HG03442 (cell line): ENCODE data around the gene DLL4.
"Not testable (repeated sequence)": the region's sequence is repeated elsewhere in the genome, so short reads cannot be mapped to it uniquely, and the experiment has no call there.

Experiments
- ATAC-seq: cut with Tn5 transposase; IDR thresholded peaks from one replicate; pipeline ENCODE4 v1.9.1; 2021; ENCODE audit warnings: mild to moderate bottlenecking, moderate library complexity; ENCODE audit not compliant: unreplicated experiment

DLL4 gene

DNA sequence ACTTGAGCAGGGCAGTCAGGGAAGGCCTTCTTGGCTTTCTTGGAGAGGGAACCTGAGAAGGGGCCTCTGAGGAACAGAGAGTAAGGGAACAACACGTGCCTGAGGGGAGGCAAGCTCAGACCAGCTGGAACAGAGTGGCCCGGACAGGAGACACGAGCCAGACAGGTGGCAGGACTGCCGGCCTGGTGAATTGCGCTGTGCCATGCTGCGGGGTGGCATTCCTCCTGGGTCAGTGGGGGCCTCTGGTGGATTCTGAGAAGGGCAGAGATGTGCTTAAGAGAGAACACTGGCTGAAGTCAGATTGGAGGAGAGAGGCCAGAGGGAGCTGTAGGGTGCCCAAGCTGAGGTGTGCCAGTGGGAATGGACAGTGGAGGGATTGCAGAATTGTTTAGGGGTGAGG is 29.0 kb downstream of the DLL4 start:
- no peak for ATAC-seq

DNA sequence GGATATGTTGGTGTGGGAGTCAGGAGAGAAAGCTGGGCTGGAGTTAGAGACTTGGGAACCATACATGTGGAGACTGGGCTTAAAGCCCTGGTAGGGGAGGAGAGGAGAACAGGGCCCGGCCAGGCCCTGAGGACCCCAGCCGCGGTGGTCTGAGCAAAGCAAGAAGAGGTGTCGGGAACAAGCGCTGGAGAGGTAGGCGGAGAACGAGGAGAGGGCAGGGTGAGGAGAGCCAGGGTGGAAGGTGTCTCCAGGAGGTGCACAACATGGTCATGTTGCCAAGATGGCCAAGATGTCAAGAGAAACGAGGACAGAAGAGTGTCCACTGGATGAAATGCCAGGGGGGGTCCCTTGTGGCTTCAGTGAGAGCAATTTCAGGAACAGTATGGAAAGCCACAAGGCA is 29.6 kb downstream of the DLL4 start:
- ATAC-seq, result no peak

DNA sequence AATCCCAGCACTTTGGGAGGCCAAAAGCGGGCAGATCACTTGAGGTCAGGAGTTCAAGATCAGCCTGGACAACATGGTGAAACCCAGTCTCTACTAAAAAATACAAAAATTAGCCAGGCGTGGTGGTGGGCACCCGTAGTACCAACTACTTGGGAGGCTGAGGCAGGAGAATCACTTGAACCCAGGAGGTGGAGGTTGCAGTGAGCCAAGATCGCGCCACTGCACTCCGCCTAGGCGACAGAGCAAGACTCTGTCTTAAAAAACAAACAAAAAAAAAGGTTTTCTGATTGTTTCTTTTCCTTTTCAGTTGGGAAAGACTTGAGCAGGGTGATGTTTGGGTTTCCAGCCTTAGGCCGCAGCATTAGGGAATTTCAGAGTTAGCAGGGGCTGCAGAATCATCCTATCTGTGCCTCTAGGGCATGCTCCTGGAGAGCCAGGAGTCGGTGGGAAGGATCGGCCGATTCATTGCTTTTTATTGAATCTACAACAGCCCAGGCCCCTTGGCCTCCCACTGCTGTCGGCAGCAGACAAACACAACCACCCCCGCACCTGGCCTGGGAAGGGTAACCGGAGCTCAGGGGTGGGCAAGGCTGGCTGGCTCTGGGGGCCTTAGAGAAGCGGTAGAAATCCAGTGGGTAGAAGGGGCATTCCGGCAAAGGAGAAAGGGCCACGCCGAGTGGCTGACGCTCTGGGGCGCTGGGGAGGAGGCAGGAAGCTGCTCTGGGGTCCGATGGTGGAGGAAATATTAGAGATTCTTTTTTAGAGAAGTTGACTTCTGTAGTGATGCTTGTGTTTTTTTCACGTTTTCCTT is 30.4 kb downstream of the DLL4 start:
- ATAC-seq, result no peak

DNA sequence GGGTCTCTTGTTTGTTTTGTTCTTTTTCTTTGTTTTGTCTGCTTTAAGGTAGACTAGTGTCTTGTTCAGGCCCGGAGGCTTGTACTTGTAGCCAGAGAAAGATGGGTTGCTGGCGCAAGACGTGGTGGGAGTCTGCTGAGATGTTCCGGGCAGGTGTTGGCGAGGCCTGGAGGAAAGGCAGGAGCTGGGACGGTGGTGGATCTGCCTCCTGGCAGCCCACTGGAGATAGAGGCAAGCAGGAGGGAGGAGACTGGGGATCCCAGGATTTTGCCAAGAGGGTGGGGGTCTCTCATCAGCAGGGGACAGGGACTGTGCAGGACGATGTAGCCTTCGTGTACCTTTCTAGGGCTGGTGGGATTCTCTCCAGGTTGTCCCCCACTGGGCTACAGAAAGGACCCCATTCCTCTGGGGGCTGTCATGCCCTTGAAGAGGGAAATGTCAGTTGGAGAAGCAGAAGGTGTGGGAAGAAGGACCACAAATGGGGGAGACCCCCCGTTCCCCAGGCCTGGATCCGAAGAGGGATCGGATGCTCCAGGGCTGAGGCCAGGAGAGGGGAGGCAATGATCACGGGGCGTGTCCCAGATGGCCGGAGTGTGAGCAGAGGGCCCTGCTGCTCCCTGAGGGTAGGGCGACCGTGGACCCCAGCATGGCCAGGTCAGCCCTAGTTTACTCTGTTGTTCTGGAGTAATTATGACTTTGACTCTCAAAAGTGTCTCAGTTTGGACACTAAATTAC is 31.2 kb downstream of the DLL4 start:
- ATAC-seq, result no peak

DNA sequence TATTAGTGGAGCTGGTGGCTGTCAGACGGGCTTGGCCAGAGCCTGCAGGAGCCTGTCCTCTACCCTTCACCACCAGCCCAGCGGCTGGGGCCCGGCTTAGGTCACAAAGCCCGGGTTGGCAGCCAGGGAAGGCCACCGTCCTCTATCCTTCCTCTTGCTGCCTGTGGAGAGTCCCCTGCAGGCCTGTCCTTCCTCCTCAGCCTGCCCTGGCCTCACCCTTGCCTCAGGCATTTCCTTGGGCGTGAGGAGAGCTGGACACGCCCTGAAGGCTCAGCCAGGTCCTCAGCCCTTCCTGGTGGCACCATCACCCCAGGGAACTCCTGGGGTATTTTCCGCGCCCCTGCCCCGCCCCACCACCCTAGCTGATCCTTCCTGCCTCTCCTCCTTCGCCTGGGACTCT is 31.8 kb downstream of the DLL4 start:
- no peak for ATAC-seq

DNA sequence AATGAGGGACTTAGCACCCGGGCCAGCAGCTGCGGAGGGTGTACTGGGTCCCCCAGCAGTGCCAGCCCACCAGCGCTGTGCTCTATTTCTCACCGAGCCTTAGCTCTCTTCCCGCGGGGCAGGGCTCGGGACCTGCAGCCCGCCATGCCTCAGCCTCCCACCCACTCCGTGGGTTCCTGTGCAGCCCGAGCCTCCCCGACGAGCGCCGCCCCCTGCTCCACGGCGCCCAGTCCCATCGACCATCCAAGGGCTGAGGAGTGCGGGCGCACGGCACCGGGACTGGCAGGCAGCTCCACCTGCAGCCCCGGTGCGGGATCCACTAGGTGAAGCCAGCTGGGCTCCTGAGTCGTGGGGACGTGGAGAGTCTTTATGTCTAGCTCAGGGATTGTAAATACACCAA is 32.6 kb downstream of the DLL4 start:
- not testable (repeated sequence) for ATAC-seq

DNA sequence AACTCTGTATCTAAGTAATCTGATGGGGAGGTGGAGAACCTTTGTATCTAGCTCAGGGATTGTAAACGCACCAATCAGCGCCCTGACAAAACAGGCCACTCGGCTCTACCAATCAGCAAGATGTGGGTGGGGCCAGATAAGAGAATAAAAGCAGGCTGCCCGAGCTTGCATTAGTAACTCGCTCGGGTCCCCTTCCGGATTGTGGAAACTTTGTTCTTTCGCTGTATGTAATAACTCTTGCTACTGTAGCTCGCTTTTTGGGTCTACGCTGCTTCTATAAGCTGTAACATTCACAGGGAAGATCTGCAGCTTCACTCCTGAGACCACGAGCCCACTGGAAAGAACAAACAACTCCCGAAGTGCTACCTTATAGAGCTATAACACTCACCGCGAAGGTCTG is 33.2 kb downstream of the DLL4 start:
- not testable (repeated sequence) for ATAC-seq

DNA sequence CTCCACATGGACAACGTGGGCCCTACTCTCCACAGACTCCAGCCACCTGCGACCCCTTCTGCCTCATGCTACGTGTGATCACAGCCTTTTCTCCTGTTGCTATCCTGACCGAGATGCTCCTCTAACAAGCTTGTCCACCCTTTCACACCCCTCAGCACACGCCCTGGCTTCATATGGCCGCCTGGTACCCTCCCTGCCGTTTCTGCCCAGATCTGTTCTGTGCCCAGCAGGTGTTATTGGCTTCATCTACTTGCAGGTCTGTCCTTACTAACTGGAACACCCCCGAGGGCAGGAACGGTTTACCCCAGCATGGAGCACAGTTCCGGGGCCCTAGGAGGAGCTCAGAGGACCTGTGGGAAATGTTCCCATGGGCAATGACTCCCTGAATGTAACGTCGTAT is 34.1 kb downstream of the DLL4 start:
- ATAC-seq, result no peak

DNA sequence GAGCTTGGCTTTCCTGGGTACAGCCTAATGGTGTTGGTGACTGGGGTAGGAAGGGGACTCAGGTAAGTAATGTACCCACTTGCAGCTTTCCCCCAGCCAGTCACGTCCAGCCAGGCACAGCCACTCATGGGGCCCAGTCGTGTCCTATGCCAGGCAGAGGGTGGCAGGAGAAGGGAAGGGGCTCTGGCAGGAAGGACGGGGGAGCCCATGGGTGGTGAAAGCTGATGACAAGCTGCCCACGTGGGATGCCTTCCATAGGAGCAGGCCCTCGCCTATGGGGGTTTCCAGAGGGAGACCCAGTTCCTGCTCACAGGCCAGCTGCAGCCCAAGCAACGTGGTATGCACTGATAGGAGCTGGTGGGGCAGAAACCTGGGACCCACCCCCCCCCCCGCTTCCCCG is 34.9 kb downstream of the DLL4 start:
- no peak for ATAC-seq

DNA sequence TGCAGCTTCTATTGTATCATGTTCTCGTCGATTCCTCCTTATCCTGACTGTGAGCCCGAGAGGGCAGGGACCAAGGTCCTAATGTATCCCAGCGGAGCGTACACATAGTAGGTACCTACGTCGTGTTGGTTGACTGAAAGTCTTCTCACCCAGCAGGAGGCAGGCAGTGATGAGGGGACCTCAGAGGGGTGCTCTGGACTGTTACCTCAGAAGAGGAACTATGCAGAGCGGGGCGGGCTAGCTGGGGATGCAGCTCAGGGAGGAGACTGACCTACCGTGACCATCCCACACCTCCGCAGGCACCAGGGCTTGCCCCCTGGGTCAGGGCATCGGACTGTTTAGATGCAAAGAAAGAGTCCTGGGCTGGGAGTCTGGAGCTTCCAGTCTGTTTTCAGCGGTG is 35.5 kb downstream of the DLL4 start:
- ATAC-seq, result no peak

DNA sequence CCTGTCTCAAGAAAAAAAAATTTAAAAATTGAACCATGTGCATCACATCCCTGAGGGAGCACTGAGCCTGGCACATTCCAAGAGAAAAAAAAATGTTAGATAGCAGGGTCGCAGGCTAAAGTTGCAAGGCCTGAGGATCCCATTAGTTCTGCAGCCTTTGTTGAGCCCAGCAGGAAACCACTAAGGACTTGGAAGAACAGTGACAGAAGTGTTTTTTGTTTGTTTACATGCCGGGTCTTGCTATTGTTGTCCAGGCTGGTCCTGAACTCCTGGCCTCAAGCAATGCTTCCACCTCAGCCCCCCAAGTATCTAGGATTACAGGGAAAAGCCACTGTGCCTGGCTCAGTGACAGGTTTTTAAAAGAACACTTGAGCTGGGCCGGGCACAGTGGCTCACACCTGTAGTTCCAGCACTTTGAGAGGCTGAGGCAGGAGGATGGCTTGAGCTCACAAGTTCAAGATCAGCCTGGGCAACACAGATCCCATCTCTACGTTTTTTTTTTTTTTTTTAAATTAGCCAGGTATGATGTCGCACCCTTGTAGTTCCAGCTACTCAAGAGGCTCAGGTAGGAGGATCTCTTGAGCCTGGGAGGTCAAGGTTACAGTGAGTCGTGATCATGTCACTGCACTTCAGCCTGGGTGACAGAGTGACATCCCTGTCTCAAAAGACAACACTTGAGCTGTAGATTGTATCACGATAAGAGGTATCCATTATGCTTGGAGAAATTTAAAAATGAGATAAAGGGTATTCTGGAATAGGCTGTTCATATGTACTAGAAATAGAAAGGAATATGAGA is 39.3 kb downstream of the DLL4 start:
- no peak for ATAC-seq

DNA sequence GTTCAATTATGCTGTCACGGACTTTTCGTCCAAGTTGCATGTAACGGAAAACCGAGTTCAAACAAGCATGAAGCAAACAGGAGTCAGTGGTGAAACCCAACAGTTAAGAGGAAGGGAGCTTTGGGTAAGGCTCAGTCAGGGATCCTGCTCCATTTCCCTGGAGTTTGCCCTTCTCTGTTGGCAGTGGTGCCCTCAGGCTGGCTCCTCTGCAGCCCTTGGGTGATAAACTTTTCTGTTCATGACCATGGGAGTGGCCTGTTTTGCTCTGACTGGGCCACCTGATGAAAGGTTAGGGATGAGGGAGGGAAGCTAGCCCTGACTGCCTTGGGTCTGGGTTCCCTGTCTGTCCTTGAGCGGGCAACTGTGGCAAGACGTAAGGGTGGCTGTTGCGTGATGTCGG is 40.2 kb downstream of the DLL4 start:
- ATAC-seq, result no peak

DNA sequence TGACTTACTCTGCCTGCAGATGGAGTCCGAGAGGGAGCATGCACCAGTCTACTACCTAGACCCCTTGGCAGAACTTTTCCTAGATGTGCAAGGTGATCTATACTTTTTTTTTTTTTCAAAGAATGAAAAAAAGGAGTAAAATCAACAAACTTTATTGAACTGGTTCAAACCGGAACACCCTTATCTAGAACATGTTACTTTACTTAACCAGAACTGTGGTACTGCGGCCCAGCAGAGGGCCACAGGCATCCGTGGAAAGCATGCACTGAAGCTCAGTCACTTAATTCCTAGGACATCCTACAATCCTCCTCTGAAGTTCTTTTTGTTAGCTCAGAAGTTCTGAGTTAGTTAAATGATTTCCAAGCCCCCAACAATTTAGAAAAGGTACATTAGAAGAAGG is 45.7 kb downstream of the DLL4 start:
- ATAC-seq, result no peak

DNA sequence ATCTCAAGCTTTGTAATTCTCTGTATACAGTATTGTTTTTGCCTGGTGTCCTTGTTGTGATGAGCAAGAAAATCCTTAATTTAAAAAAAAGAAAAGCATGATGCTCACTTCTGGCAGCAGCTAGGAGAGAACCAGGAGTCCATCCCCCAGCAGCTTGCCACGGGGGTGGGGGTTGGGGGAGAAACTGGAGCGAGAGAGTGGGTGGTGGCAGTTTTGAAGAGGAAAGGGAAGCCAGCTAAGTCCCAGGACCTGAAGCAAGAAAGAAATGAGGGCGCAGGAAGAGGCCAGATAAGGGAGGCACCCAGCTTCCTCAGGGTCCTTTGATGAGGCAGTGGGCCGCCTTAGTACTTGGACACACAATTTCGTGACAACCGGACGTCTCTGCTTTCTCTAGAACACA is 47.7 kb downstream of the DLL4 start:
- ATAC-seq, result no peak

DNA sequence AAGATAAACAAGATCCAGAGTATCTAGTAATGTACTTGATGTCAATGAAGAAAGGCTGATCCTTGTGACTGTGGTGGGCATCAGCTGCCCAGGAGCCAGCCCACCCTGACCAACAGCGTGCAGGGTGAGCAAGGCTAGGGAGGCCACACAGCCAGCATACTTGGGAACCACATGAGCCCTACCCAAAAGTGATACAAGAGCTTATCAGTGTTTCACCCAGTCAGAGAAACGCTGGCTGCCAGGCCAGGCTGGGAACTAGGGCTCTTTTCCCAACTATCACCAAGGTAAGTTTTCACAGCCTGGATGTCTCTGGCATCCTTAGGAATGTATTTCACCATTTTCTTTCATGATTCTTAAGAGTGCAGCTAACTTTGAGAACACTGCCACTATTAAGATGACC is 49.0 kb downstream of the DLL4 start:
- no peak for ATAC-seq

DNA sequence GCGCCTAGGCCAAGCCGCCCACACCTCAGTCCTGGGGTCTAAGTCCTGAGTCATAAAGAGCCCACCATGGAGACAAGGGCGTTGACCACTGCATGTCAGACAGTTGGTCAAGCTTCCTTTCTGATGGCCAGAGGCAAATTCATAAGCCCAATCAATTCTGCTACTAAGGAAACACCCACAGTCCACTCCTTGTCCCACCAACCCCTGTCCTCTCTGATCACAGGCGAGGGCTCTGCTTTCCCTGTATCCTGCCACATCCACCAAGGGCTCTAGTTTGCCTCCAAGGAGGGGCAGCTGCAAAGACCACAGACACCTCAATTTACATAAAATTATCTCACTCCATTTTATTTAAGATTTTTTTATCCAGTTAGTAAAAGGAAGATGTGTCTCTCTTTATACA is 49.4 kb downstream of the DLL4 start:
- ATAC-seq, result no peak

DNA sequence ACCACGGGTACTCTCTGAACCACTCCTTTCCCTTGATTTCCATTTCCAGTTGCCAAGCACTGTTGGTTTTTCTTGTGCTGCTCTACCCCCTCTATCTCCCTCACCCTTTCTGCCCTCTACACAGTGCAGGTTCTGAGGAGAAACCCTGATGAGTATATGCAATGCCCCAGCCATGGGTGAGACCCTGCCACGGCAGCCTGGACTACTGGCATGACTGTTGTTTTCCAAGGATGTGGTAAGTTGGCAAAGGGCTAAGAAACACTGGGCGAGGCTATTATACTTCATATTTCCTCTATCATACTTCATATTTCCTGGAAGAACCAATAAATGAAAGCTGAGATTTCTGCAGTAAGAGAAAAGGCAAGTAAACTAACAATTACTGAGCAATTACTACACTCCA is 52.0 kb downstream of the DLL4 start:
- ATAC-seq, result no peak

DNA sequence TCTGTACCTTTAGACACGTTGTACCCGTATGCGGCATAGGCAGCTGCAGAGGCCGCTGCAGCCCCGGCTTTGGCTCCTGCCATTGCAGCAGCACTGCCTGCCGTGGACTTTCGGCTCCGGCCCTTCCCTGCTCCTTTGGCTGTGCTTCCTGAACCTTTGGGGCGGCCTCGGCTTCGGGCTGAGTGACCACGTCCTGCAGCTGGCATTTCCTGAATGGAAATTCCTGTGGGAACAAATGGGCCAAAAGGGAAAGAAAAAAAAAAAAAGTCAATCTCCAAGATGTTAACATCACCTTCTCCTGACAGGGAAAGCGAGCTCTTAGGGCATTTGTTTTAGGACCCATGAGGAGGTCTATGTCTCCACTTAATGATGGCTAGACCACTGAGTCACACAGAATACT is 53.7 kb downstream of the DLL4 start:
- ATAC-seq, result no peak

DNA sequence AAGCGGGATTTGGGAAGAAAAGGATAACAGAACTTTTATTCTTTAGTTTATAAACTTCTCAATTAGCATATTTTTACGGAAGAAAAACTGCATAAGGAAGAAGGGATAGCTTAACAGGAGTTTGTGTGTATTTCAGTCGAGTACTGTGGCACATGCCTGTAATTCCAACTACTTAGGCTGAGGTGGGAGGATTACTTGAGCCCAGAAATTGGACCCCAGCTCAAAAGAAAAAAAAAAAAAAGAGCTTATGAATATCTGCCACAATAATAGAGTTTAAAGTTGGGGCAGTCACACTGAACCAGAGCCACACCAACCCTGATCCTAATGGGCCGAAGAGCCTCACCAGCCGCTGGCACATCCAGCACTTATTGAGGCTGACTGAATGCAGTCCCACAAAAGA is 55.3 kb downstream of the DLL4 start:
- no peak for ATAC-seq

DNA sequence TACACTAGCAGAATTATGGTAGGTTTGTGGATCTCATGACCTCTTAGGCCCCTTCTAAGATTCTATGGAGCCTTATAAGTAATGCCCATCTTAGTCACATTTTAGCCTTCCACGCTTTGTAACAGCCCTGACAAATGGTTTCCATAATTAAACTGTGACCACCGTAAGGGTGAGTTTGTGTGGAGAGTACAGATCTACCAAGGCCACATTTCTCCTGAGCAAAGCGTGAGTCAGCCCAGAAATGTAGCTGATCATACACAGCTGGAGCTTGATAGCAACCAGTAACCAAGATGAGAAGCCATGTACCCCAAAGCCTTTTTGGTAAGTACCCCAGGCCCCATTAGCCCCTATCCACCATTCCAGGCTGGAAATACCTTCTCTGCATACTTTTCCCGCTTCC is 55.8 kb downstream of the DLL4 start:
- ATAC-seq, result no peak

DNA sequence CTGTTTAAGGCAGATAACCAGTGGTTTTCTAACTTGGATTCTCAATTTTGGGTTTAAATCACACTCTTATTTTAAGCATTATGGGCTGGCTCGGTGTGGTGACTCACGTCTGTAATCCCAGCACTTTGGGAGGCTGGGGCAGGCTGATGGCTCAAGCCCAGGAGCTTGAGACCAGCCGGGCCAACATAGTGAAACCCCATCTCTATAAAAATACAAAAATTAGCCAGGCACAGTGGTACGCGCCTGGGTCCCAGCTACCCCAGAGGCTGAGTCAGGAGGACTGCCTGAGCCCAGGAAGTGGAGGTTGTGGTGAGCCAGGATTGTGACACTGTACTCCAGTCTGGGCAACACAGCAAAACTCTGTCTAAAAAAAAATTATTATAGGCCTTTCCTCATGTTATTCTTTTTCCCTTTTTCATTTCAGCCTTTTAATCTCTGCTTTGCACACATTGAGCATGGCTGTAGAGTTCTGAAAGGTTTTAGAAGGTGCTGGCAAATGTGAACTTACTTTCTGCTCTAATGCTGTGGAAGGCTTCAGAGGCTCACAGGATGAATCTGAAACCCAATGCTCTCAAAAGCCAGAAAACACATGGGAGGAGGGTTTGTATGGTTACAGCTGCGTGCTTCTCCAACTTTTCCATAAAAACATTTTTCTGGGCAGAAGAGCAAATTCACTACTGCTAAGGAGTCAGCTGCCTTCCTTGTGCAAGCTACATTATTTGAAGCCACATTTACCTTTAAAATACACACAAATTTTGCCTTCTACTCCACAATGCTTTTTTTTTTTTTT is 56.6 kb downstream of the DLL4 start:
- no peak for ATAC-seq
